ENCODE data around the gene PRRT1.

DNA sequence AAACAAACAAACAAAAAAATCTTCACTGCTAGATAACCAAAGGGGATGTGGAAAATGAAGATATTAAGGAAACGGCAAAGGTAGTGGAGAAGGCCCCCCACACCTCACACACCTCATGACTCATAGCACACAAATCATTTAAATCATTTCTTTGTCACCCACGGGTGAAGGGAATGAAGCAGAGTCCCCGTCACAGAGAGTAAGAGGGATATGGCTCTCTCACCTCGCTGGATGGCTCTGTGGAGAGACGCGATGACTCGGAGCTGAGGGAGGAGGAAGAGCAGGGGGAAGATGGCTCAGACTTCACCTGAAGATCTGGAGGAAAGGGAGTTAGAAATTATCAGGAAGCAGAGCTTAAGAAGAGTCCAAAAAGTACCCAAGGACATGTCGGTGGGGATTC is 24.9 kb downstream of the PRRT1 start:
- TF ChIP-seq CTCF (IDR thresholded peaks at IDR 0.05) (no peak), ZFX (IDR thresholded peaks at IDR 0.05; ENCODE audit: borderline replicate concordance) (no peak)

All from 22Rv1 (cell line).